OCI-LY7 (cell line): ENCODE results near the gene HLCS. TPM values are rescaled to one million over a fixed set of nuclear protein-coding genes. Genes with fewer than 3 reads are reported as not detected.

Experiments used
- BruUV-seq: library from RNA; stranded (reverse); fragments of 400-500 nt; replicated peaks from 2 replicates; lab custom pipeline; 2021; lab: Mats Ljungman, UMichigan
- CTCF ChIA-PET: fragments of 300-600 bp; sonication (Branson Sonifier 250); formaldehyde crosslinking; loops from one replicate; lab custom pipeline; 2022; ENCODE audit warnings: antibody characterized with exemption; ENCODE audit not compliant: unreplicated experiment; lab: Charles Lee
- POLR2A ChIA-PET: fragments of 300-600 bp; sonication (Branson Sonifier 250); formaldehyde crosslinking; loops from one replicate; lab custom pipeline; 2022; ENCODE audit warnings: antibody characterized with exemption; lab: Charles Lee
- DNase-seq: peaks from one replicate; pipeline ENCODE4 v3.0.0-alpha.2; 2015; ENCODE audit warnings: low spot score
- H2AFZ ChIP-seq: fragments of 200-600 bp; sonication (generic), shearing (Covaris generic); 2 replicates; pipeline ENCODE4 v1.6.1; 2014; ENCODE audit warnings: mild to moderate bottlenecking, antibody characterized with exemption, low read length, moderate library complexity
- H3K27ac ChIP-seq: fragments of 200-600 bp; sonication (generic); 2 replicates; pipeline ENCODE4 v1.5.1; 2014; ENCODE audit warnings: mixed run types, low read depth, mild to moderate bottlenecking, moderate library complexity, low read length, inconsistent platforms; ENCODE audit not compliant: poor library complexity, severe bottlenecking
- H3K36me3 ChIP-seq: fragments of 200-600 bp; sonication (generic); 2 replicates; pipeline ENCODE4 v1.6.1; 2014; ENCODE audit warnings: mild to moderate bottlenecking, antibody characterized with exemption, low read length, moderate library complexity, mixed read lengths; ENCODE audit not compliant: insufficient read depth
- H3K4me1 ChIP-seq: fragments of 200-600 bp; sonication (generic); 2 replicates; pipeline ENCODE4 v1.5.1; 2014; ENCODE audit warnings: mild to moderate bottlenecking, low read length; ENCODE audit not compliant: insufficient read depth, poor library complexity, severe bottlenecking
- H3K4me2 ChIP-seq: fragments of 200-600 bp; sonication (generic); 2 replicates; pipeline ENCODE4 v1.6.1; 2014; ENCODE audit warnings: mild to moderate bottlenecking, low read length
- H3K4me3 ChIP-seq: fragments of 200-600 bp; sonication (generic); 2 replicates; pipeline ENCODE4 v1.5.1; 2014; ENCODE audit warnings: mild to moderate bottlenecking, low read depth, low read length; ENCODE audit not compliant: poor library complexity, severe bottlenecking
- H3K79me2 ChIP-seq: fragments of 200-600 bp; sonication (generic); 2 replicates; pipeline ENCODE4 v1.6.1; 2016; ENCODE audit warnings: low read depth, mild to moderate bottlenecking, low read length, moderate library complexity, mixed read lengths; ENCODE audit not compliant: insufficient read depth
- H3K9me2 ChIP-seq: fragments of 200-600 bp; sonication (generic); 2 replicates; pipeline ENCODE4 v1.6.1; 2016; ENCODE audit warnings: mild to moderate bottlenecking, low read length, mixed read lengths; ENCODE audit not compliant: insufficient read depth
- H3K9me3 ChIP-seq: fragments of 200-600 bp; sonication (generic); 2 replicates; pipeline ENCODE4 v1.6.1; 2014; ENCODE audit warnings: mild to moderate bottlenecking, mixed run types, low read length, mixed read lengths
- H4K20me1 ChIP-seq: fragments of 200-600 bp; sonication (generic); 2 replicates; pipeline ENCODE4 v1.6.1; 2014; ENCODE audit warnings: mild to moderate bottlenecking, antibody characterized with exemption, low read length, moderate library complexity, mixed read lengths; ENCODE audit not compliant: insufficient read depth
- CTCF ChIP-seq: fragments of 200-600 bp; sonication (generic); conservative IDR thresholded peaks from 2 replicates; pipeline ENCODE4 v1.5.1; 2014; ENCODE audit warnings: mild to moderate bottlenecking, antibody characterized with exemption, low read length, moderate library complexity, mixed read lengths
- EZH2phosphoT487 ChIP-seq: fragments of 200-600 bp; sonication (generic); IDR thresholded peaks from 2 replicates; pipeline ENCODE4 v1.6.1; 2018; ENCODE audit warnings: low read depth, borderline replicate concordance, mild to moderate bottlenecking, mixed run types, antibody characterized with exemption, low read length, moderate library complexity, mixed read lengths
- intact Hi-C: fragments of 100-400 bp; cut with micrococcal nuclease; formaldehyde crosslinking; loops from one replicate; pipeline ENCODE4 v1.10.0; 2022; ENCODE audit not compliant: unreplicated experiment
- total RNA-seq, 2 experiments: library from RNA; depleted of rRNA in 1 of 2; stranded (reverse); fragments of >200 nt in 1 of 2; shearing (Covaris generic) in 1 of 2; gene quantifications; 2 replicates each; pipeline ENCODE4 v1.2.3, GENCODE V29; 2014 to 2022

The HLCS gene
- total RNA-seq, 2 experiments from 2014 or later: 12.0 to 20.9 TPM

- Histone ChIP-seq H3K4me3 (no peak overlapping the region), H4K20me1 (no peaks in the 10 kb centered on the region), H3K4me1 (no peaks in the 10 kb centered on the region), H3K4me2 (no peak overlapping the region), H3K27ac (no peak overlapping the region), H3K79me2 (no peaks in the 10 kb centered on the region), H3K9me2 (no peaks in the 10 kb centered on the region), H2AFZ (no peak overlapping the region), H3K36me3 (no peaks in the 10 kb centered on the region), H3K9me3 (no peaks in the 10 kb centered on the region)
- CTCF ChIA-PET: no interaction called here
- BruUV-seq: no TSS peak
- intact Hi-C loops: no loop called here
- POLR2A ChIA-PET: no interaction called here
- no peak for DNase-seq
- no peak for TF ChIP-seq CTCF
- TF ChIP-seq EZH2phosphoT487: no peak
These were observed 258.0 kb downstream of the HLCS start for GRCh38 chr21:36708286-36709029.

GRCh38 chr21:36707763-36708285 lies 258.6 kb downstream of the HLCS start:
- H3K27ac ChIP-seq: no peak overlapping the region
- TF ChIP-seq CTCF (no peak), EZH2phosphoT487 (no peak)
- no peak for DNase-seq
- no peaks in the 10 kb centered on the region for H3K9me3 ChIP-seq
- H3K36me3 ChIP-seq: no peaks in the 10 kb centered on the region
- BruUV-seq: no TSS peak
- POLR2A ChIA-PET: no interaction called here
- no peak overlapping the region for H3K4me2 ChIP-seq
- H3K4me1 ChIP-seq: no peaks in the 10 kb centered on the region
- no peak overlapping the region for H2AFZ ChIP-seq
- H3K79me2 ChIP-seq: no peaks in the 10 kb centered on the region
- CTCF ChIA-PET: no interaction called here
- no peaks in the 10 kb centered on the region for H3K9me2 ChIP-seq
- no peak overlapping the region for H3K4me3 ChIP-seq
- intact Hi-C loops: no loop called here
- no peaks in the 10 kb centered on the region for H4K20me1 ChIP-seq
